ENCODE data around the gene FOXL2NB. TPM values are rescaled to one million over a fixed set of nuclear protein-coding genes. Genes with fewer than 3 reads are reported as not detected.

FOXL2NB gene
- total and polyA plus RNA-seq, 4 donors = not detected

- H3K36me3 ChIP-seq (ENCODE audit: control insufficient read depth in 4 of 4, insufficient read depth in 4 of 4, low read length in 4 of 4) = no peaks in the 10 kb centered on the region
- H3K4me1 ChIP-seq (ENCODE audit: control insufficient read depth in 5 of 5, insufficient read depth in 5 of 5, low read length in 5 of 5) = peaks cover 0 to 29% (median 0%) of the 10 kb centered on the region in 5 donors
- DNase-seq = peak in 1 of 3 donors; percentile 8
- peaks cover 0 to 1% (median 0%) of the 10 kb centered on the region in 4 donors for H3K9me3 ChIP-seq (ENCODE audit: control insufficient read depth in 4 of 4, insufficient read depth in 3 of 4, low read length in 3 of 4)
- TF ChIP-seq CTCF (IDR thresholded peaks at IDR 0.05; ENCODE audit: control extremely low read depth, extremely low read depth) = no peak
- peaks cover 4 to 84% (median 79%) of the 10 kb centered on the region in 3 donors for H3K27me3 ChIP-seq (ENCODE audit: control insufficient read depth in 3 of 3, insufficient read depth in 3 of 3, low read length in 2 of 3)
- WGBS, 2 donors = 7 to 10% methylated on average over 45 of the region's 45 CpGs
- H3K27ac ChIP-seq (ENCODE audit: low read depth in 1 of 2, low read length in 1 of 2) = no peak overlapping the region
- no peak overlapping the region for H3K4me3 ChIP-seq
- H3K9ac ChIP-seq (ENCODE audit: insufficient read depth in 1 of 2, low read length in 2 of 2) = no peak overlapping the region
- no peak for ATAC-seq (ENCODE audit: insufficient read depth, low FRiP score)
These were observed 10.0 kb upstream of the FOXL2NB start for GRCh38 chr3:138936741-138937689.

DNA sequence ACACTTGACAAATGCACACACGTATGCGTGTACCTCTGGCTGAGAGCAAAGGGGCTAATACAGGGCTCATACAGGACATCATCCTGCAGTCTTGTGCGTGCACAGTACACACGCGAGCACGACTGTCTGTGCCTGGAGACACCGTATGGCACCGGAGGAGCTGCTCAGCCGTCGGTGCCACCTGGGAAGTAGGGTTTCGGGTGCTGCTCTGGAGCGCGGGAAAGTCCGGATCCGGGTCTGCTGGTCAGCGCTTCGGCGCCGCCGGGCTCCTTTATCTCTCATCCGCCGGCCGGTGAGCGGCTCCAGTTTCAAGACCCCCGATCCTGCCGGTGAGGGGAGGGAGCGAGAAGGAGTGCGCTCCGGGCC is 9.3 kb upstream of the FOXL2NB start:
- Histone ChIP-seq H3K27me3 (ENCODE audit: control insufficient read depth in 3 of 3, insufficient read depth in 3 of 3, low read length in 2 of 3) (peaks cover 4 to 90% (median 86%) of the 10 kb centered on the region in 3 donors), H3K4me3 (no peak overlapping the region), H3K4me1 (ENCODE audit: control insufficient read depth in 5 of 5, insufficient read depth in 5 of 5, low read length in 5 of 5) (peaks cover 0 to 29% (median 0%) of the 10 kb centered on the region in 5 donors), H3K9ac (ENCODE audit: insufficient read depth in 1 of 2, low read length in 2 of 2) (no peak overlapping the region), H3K36me3 (ENCODE audit: control insufficient read depth in 4 of 4, insufficient read depth in 4 of 4, low read length in 4 of 4) (no peaks in the 10 kb centered on the region), H3K27ac (ENCODE audit: low read depth in 1 of 2, low read length in 1 of 2) (no peak overlapping the region), H3K9me3 (ENCODE audit: control insufficient read depth in 4 of 4, insufficient read depth in 3 of 4, low read length in 3 of 4) (peaks cover 0 to 1% (median 0%) of the 10 kb centered on the region in 4 donors)
- TF ChIP-seq CTCF (IDR thresholded peaks at IDR 0.05; ENCODE audit: control extremely low read depth, extremely low read depth) = no peak
- 3 to 6% methylated on average over 29 of the region's 29 CpGs for WGBS, 2 donors
- DNase-seq (no peak), ATAC-seq (ENCODE audit: insufficient read depth, low FRiP score) (no peak)

DNA sequence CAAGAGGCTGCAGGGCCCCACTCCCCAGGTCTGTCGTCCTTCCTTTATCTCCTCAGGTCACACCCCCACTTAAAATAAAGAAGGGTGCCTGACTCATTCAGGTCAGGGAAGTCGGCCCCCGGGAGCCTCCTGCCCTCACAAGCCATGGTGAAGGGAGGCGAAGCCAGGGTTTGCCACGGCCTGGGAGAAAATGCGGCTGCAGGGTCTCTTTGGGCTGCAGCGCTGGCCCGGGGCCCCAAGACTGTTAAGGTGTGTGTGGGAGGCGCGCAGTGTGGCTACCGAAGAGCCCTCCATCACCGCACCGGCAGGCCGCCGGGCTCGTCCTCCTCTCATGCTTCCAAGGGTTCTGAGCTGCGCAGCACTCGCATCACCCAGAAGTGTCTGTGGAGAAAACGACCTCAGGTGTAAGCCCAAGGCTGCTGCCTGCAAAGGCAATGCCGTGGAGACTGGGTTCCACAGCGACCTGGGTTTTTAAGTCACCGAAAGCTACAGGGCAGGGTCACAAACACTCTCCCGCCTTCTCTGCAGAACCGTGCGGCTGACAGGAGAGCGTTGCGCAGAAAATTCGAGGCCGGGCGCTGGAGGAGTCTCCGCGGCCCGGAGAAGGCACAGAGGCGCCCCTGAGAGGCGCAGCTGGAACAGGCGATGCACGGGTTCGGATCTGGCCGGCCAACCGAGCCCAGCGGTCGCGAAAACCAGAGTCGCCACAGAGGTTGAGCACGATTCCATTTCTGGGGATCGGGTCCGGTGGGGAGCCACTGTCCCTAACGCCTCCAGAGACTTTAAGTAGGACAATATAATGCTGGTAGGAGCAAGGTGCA is 8.8 kb upstream of the FOXL2NB start:
- no peak for ATAC-seq (ENCODE audit: insufficient read depth, low FRiP score)

More for the DNA sequence above, 8.8 kb upstream of the FOXL2NB start:
- Histone ChIP-seq H3K27ac (ENCODE audit: low read depth in 1 of 2, low read length in 1 of 2) (no peak overlapping the region), H3K4me3 (no peak overlapping the region), H3K27me3 (ENCODE audit: control insufficient read depth in 3 of 3, insufficient read depth in 3 of 3, low read length in 2 of 3) (peaks cover 4 to 92% (median 91%) of the 10 kb centered on the region in 3 donors), H3K4me1 (ENCODE audit: control insufficient read depth in 5 of 5, insufficient read depth in 5 of 5, low read length in 5 of 5) (peaks cover 0 to 29% (median 0%) of the 10 kb centered on the region in 5 donors), H3K9ac (ENCODE audit: insufficient read depth in 1 of 2, low read length in 2 of 2) (no peak overlapping the region), H3K9me3 (ENCODE audit: control insufficient read depth in 4 of 4, insufficient read depth in 3 of 4, low read length in 3 of 4) (peaks cover 0 to 6% (median 0%) of the 10 kb centered on the region in 4 donors), H3K36me3 (ENCODE audit: control insufficient read depth in 4 of 4, insufficient read depth in 4 of 4, low read length in 4 of 4) (no peaks in the 10 kb centered on the region)
- TF ChIP-seq CTCF (IDR thresholded peaks at IDR 0.05; ENCODE audit: control extremely low read depth, extremely low read depth) = no peak
- no peak for DNase-seq
- WGBS, 2 donors = 4% methylated on average over 48 of the region's 48 CpGs
